Measurements from ENCODE around the gene ZNF148.

DNA sequence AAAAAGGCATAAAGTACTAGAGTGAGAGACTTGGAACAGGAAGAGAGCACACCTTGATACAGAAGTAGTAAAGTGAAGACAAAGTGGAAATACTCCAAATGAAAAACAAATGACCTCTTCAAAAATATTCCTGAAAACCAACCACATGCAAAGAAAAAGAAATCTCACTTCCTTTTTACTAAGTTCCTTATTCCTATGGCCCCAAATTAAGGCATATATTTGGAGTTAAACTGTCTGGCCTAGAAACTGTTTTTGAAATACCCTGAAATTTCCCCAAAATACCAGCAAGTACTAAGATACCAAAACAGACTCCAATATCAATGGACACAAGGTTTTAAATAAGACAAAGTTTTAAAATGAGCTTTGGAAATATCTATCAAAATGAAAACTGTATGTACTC, 58.2 kb downstream of the ZNF148 start:
- TF ChIP-seq CTCF (IDR thresholded peaks at IDR 0.05) (no peak), POLR2A (IDR thresholded peaks at IDR 0.05) (no peak)

Data from sigmoid colon (tissue), 3 donors.